HG03280 (cell line): ENCODE results near the gene PDLIM4.
A peak's percentile ranks its signal among the peaks of the same experiment; 100 is the strongest.

Source experiments
- ATAC-seq: cut with Tn5 transposase; IDR thresholded peaks from one replicate; pipeline ENCODE4 v1.9.1; 2021; ENCODE audit warnings: mild to moderate bottlenecking, moderate library complexity; ENCODE audit not compliant: unreplicated experiment

Gene PDLIM4

GRCh38 chr5:132266031-132266835 is 8.7 kb downstream of the PDLIM4 start:
- ATAC-seq: no peak

GRCh38 chr5:132266836-132267160 is 9.3 kb downstream of the PDLIM4 start:
- no peak for ATAC-seq

- ATAC-seq: no peak
These were observed 9.8 kb downstream of the PDLIM4 start for GRCh38 chr5:132267166-132267739.

DNA sequence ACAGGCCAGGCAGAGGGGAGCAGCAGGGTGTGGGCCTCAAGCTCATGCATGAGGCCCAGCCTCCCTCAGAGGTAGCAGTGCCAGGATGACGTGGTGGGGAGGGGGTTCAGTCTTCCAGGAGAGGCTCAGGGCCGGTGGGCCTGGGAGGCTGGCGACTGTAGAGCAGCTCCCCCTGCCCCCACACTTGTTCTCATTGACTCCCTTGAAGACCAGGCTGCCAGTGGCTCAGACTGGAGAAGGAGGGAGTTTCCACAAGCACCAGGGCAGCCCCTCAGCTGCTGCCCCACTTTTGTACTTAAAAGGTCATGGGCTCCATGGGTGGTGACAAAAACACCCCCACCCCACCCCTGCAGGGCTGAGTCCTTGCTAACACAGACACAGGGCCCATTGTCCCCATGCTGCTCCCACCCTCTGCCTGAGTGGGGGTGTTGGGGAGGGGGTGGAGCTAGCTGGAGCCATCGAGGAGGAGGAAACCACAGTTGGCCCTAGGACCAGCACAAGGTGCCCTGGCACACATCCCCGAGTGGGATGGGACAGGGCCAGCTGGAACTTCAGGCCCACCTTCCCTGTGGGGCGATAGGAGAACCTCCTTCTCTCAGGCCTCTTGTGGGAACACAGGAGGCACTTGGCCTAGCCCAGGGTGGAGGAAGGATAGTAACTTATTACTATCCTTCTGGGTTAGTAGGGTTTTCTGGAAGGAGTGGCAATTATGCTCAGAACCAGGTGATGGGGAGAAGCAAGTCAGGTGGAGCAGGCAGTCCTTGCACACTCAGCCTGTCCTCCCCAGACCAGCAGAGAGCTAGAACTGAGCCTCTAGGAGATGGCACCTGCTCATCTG is 10.7 kb downstream of the PDLIM4 start:
- ATAC-seq: no peak

DNA sequence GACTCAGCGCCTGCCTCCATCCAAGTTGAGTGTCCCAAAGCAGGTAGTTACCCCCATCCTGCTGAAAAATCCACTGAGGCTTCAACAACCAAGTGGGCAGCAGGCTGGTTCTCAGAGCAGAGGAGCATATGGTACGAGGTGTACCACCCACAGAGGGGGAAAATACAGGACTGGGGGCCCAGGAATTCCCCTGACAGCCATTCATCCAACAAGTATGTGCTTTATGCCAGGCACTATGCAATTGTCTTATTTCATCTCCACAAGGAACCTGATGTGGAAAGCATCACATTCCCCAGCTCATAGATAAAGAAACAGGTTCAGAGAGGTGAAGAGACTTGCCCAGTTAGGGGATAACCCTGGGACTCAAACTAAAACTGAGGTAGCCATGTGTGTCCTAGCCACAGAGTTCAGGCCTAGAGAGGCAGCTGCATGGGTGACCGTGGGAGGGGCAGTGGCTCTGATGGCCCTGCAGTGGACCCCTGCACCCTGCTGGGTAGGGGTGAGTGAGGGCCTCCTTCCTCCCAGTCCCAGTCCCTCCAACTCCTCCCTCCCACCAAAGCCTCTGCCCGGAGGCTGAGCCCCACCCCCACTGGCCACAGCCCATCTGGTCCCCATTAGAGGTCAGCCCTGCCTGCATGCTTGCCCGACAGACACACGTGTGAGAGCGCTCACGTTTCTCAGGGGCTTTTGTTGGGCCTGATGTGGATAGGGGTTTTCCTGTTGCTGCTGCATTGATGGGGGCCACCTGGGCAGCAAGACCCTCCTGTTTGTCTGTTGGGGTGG is 11.5 kb downstream of the PDLIM4 start:
- ATAC-seq: peak; percentile 59

DNA sequence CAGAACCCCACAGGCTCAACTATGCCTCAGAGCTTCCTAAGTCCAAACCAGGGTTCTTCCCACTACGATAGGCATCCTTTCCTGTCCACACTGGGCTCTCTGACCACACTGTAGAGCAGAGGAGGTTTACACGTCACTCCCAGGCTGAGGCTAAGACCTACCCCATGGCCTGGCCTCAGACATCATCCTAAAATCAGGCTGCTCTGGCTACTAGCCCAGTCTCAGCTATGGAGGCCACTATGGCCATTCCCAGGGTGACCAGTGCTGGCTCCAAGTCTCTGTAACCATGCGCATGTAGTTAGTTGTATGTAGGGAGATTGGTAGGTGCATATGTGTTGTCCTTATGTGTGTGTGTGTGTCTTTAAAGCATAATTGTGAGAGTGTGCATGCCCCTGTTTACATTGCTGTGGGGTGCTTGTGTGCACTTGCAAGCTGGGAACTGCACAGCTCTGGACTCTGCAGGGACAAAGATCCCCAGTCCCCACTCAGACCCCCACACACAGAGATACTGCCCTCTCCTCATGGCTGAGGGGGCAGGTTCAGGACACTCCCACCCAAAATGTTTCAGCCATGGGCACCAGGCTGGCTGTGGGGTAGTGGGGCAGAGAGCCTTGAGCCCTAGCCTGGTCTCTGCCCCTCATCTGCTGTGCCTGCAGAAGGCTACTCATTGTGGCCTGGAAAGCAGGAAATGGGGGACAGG is 12.3 kb downstream of the PDLIM4 start:
- ATAC-seq: no peak

- no peak for ATAC-seq
These were observed 12.8 kb downstream of the PDLIM4 start for GRCh38 chr5:132270335-132270665.

GRCh38 chr5:132270706-132271105 is 13.2 kb downstream of the PDLIM4 start:
- no peak for ATAC-seq

- no peak for ATAC-seq
These were observed 14.1 kb downstream of the PDLIM4 start for GRCh38 chr5:132271251-132272246.

DNA sequence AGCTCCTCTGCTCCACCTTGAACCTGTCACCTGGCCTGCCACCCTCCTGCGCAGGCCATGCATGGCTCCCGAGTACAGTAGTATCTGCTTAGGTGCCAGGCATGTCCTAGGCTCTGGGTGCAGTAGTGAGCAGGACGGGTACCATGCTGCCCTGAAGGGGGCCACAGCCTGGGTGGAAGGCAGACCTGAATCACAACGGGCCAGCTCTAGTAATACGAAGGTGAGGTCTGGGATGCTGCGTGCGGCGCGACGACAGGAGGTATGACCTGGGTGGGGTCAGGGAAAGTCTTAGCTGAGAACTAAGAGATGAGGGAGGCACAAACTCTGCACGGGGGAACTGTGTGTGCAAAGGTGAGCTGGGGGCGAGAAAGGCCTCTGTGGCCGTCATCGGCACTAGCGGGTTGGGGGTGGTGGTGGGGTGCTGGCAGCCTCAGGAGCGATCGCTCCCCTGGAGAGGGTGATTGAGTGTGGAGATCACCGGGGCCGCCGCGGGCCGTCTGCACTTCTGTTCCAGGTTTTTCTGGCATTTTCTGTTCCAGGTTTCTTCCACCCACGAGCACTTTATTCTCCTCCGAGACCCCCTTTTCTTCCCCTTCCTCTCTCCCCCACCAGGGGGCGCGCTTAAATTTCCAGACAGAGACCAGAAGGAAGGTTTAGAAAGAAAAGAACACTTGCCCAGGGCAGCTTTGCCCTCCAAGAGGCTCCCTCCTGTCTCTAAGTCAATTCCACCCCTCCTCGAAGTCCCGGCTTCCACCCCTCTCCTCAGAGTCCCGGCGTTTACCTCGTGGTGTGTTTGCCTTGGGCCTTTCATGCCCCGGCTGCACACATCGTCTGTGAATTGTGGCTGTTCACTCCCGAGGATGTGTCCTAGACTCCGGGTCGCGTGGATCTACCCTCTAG is 15.1 kb downstream of the PDLIM4 start:
- ATAC-seq: no peak

- ATAC-seq: no peak
These were observed 16.1 kb downstream of the PDLIM4 start for GRCh38 chr5:132273631-132274030.

DNA sequence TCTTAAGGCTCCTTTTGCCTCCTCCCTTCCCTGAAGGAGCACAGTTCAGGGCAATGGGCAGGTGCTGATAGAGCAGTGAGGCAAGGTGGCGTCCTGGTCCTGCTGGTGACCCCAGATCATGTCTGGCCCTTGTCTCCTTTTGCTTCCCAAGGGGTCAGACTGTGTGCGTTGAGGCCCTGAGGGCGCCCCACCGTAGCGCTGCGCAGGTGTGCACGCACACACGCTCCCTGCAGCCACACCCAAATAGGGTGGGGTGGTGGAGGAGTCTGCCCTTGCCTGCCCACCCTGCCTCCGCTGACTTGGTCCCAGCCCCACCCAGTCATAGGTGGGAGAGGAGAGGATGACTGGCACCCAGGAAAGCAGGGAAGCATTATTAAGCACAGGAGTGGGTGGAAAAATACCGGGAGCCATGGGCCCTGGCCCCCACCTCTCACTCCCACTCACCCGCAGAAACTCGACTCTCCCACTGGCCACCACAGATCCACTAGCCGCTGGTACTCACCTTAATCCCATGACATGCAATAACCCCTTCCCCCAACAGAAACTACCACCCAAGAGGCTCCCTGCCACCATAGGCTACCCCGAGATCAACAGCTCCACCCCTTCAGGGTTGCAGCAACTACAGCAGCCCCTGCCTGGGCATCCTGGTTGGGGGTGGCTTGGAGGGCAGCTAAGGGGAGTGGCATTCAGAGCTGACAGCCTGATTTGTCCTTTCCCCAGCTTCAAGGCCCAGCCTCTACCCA is 16.7 kb downstream of the PDLIM4 start:
- ATAC-seq: no peak

- ATAC-seq: no peak
These were observed 18.1 kb downstream of the PDLIM4 start for GRCh38 chr5:132275367-132276220.

DNA sequence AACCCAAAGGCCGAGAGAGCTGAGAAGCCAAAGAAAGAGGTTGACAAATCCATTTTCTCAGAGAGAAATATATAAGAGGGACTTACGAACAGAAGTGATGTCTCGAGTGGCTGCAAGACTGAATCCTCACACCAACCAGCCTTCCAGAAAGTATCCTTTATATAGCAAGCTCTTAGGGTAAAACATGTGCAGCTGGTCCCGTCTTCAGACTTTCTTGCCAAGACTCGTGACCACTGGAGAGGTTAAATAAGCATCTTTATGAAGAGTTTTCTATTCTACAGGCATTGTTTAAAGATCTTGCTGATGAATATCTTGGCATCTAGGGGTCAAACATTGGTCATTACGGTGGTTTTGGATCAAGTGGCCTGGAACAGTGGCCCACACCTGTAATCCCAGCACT is 19.8 kb downstream of the PDLIM4 start:
- ATAC-seq: no peak

DNA sequence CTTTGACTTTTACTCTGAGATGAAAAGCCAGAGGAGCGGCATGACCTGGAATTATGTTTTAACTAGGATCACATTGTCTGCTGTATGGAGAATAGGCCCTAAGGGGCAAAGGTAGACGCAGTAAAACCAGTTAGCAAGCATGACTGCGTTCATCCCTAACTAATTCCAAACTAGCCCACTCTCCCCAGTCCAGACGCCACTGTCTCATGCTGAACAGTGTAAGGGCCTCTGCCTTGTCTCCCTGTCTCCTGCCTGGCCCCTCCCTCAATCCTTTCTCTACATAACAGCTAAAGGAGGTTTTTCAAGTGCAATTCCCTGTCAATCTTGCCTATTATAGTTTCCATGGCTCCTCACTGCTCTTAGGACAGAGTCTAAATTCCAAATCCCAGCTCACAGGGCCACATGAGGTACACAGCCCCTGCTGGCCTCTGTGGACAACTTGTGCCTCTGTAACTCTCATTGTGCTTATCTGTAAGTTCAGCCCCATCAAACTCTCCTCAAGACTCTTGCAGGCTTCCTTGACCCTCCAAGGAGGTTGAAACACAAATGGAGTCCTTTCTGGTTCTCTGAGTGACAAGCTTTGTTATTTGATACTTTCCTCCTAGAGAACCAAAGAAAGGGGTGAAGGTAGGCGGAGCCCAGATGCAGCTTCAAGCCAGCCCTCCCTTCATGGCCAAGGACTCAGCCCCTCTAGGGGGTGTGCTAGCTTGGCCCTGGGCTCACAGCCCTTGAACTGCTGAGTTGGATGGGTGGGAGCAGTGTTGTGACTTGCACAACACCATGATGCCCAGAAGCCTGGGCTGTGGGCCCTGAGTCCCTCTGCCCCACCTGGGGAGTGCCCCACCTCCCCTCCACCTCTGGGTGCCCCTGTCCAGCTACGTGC is 20.7 kb downstream of the PDLIM4 start:
- ATAC-seq: no peak

DNA sequence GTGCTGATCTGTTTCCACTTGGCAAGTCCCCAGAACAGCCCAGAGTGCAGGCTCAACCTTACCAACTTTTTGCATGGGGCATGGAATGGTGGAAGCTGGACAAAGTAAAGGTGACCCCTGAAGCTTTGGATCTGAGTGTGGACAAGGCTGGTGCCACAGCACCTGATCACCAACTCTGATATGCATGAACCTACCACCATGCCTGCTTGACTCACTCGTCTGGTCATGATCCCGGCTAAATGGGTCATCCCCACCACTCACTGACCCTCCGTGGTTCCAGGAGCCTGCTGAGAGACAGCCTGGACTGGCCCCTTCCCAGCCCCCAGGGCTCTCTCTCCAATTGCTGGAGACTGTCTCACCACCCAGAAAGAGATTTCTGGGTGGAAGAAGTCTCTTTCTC is 22.3 kb downstream of the PDLIM4 start:
- no peak for ATAC-seq
